MM.1S (cell line): ENCODE measurements around the gene PDIK1L.

ENCODE experiments used
- DNase-seq: peaks from one replicate; pipeline ENCODE4 v3.0.0-alpha.2; 2015
- H2AFZ ChIP-seq: fragments of 300-600 bp; sonication (generic); 2 replicates; pipeline ENCODE4 v1.6.0; 2016; ENCODE audit warnings: antibody characterized with exemption, low read length
- H3F3A ChIP-seq: fragments of 300-600 bp; sonication (generic); 2 replicates; pipeline ENCODE4 v1.6.1; 2016; ENCODE audit warnings: mild to moderate bottlenecking, antibody characterized with exemption, low read length, moderate library complexity, mixed read lengths; ENCODE audit not compliant: insufficient read depth
- H3K27ac ChIP-seq: fragments of 300-600 bp; sonication (generic); 2 replicates; pipeline ENCODE4 v1.5.1; 2016; ENCODE audit warnings: mild to moderate bottlenecking, low read length
- H3K27me3 ChIP-seq: fragments of 300-600 bp; sonication (generic); replicated peaks from 2 replicates; pipeline ENCODE4 v1.6.0; 2016; ENCODE audit warnings: low read length; ENCODE audit not compliant: insufficient read depth
- H3K36me3 ChIP-seq: fragments of 300-600 bp; sonication (generic); replicated peaks from 2 replicates; pipeline ENCODE4 v1.6.1; 2016; ENCODE audit warnings: mild to moderate bottlenecking, low read length, mixed read lengths; ENCODE audit not compliant: insufficient read depth
- H3K4me1 ChIP-seq: fragments of 300-600 bp; sonication (generic); 2 replicates; pipeline ENCODE4 v1.6.1; 2016; ENCODE audit warnings: low read length, mixed read lengths
- H3K4me2 ChIP-seq: fragments of 300-600 bp; sonication (generic); 2 replicates; pipeline ENCODE4 v1.6.0; 2016; ENCODE audit warnings: low read depth, low read length
- H3K4me3 ChIP-seq: fragments of 300-600 bp; sonication (generic); 2 replicates; pipeline ENCODE4 v1.5.1; 2016; ENCODE audit warnings: low read length, mixed read lengths
- H3K79me2 ChIP-seq: fragments of 300-600 bp; sonication (generic); 2 replicates; pipeline ENCODE4 v1.6.1; 2016; ENCODE audit warnings: mixed run types, low read length, mixed read lengths
- H3K9ac ChIP-seq: fragments of 300-600 bp; sonication (generic); 2 replicates; pipeline ENCODE4 v1.6.1; 2016; ENCODE audit warnings: low read length, mixed read lengths
- H3K9me2 ChIP-seq: fragments of 300-600 bp; sonication (generic); replicated peaks from 2 replicates; pipeline ENCODE4 v1.6.1; 2016; ENCODE audit warnings: mild to moderate bottlenecking, low read length, mixed read lengths; ENCODE audit not compliant: insufficient read depth
- H3K9me3 ChIP-seq: fragments of 300-600 bp; sonication (generic); replicated peaks from 2 replicates; pipeline ENCODE4 v1.6.1; 2016; ENCODE audit warnings: mild to moderate bottlenecking, low read length, mixed read lengths; ENCODE audit not compliant: insufficient read depth
- H4K20me1 ChIP-seq: fragments of 300-600 bp; sonication (generic); 2 replicates; pipeline ENCODE4 v1.6.1; 2016; ENCODE audit warnings: mild to moderate bottlenecking, low read length, moderate library complexity, mixed read lengths; ENCODE audit not compliant: insufficient read depth
- CTCF ChIP-seq: fragments of 300-600 bp; sonication (generic); IDR thresholded peaks from 2 replicates; pipeline ENCODE4 v1.5.1; 2016; ENCODE audit warnings: antibody characterized with exemption, low read length, mixed read lengths
- EZH2 ChIP-seq: fragments of 300-600 bp; sonication (generic); optimal IDR thresholded peaks from 2 replicates; pipeline ENCODE3; 2017; ENCODE audit warnings: low read depth, mild to moderate bottlenecking, antibody characterized with exemption, low read length, mixed read lengths
- EZH2phosphoT487 ChIP-seq: fragments of 300-600 bp; sonication (generic); IDR thresholded peaks from 2 replicates; pipeline ENCODE4 v1.6.1; 2018; ENCODE audit warnings: antibody characterized with exemption, low read length

Gene PDIK1L

GRCh38 chr1:26124418-26125331 is 13.1 kb downstream of the PDIK1L start:
- H3K36me3 ChIP-seq, result no peaks in the 10 kb centered on the region
- no peak overlapping the region for H2AFZ ChIP-seq
- peaks cover 26% of the 10 kb centered on the region for H3F3A ChIP-seq
- peaks cover 43% of the 10 kb centered on the region for H3K79me2 ChIP-seq
- H4K20me1 ChIP-seq, result no peaks in the 10 kb centered on the region
- TF ChIP-seq EZH2phosphoT487 (no peak), CTCF (no peak)
- DNase-seq, result no peak
- no peaks in the 10 kb centered on the region for H3K9me2 ChIP-seq
- H3K27ac ChIP-seq, result no peak overlapping the region
- no peaks in the 10 kb centered on the region for H3K9me3 ChIP-seq
- peak overlapping the region; percentile 10 for H3K4me2 ChIP-seq
- no peak overlapping the region for H3K9ac ChIP-seq
- peaks cover 31% of the 10 kb centered on the region for H3K4me1 ChIP-seq
- no peak overlapping the region; the same call in 1 of the 2 replicates for H3K4me3 ChIP-seq
- H3K27me3 ChIP-seq, result no peaks in the 10 kb centered on the region

- Histone ChIP-seq H4K20me1 (no peaks in the 10 kb centered on the region), H3K4me1 (peaks cover 28% of the 10 kb centered on the region), H3K9me2 (no peaks in the 10 kb centered on the region), H3K9ac (no peak overlapping the region), H3K79me2 (peaks cover 43% of the 10 kb centered on the region), H2AFZ (no peak overlapping the region), H3K4me3 (no peak overlapping the region), H3K4me2 (peak overlapping the region; percentile 72; the same call in 1 of the 2 replicates), H3K9me3 (no peaks in the 10 kb centered on the region), H3K27ac (peak overlapping the region; percentile 62; the same call in 1 of the 2 replicates), H3K36me3 (no peaks in the 10 kb centered on the region), H3F3A (peaks cover 19% of the 10 kb centered on the region), H3K27me3 (no peaks in the 10 kb centered on the region)
- TF ChIP-seq EZH2 (no peak), CTCF (no peak), EZH2phosphoT487 (no peak)
- DNase-seq, result no peak
Observed at GRCh38 chr1:26125382-26125781, 13.8 kb downstream of the PDIK1L start.

GRCh38 chr1:26125946-26126320 is 14.3 kb downstream of the PDIK1L start:
- TF ChIP-seq EZH2phosphoT487 (no peak), EZH2 (no peak), CTCF (no peak)
- H3K27me3 ChIP-seq, result no peaks in the 10 kb centered on the region
- peak overlapping the region; percentile 21; the same call in 1 of the 2 replicates for H3K9ac ChIP-seq
- no peaks in the 10 kb centered on the region for H3K36me3 ChIP-seq
- no peaks in the 10 kb centered on the region for H3K9me3 ChIP-seq
- H2AFZ ChIP-seq, result no peak overlapping the region
- no peaks in the 10 kb centered on the region for H3K9me2 ChIP-seq
- H3F3A ChIP-seq, result peaks cover 18% of the 10 kb centered on the region
- H3K27ac ChIP-seq, result peak overlapping the region; percentile 62; the same call in 1 of the 2 replicates
- peak overlapping the region; percentile 72 for H3K4me2 ChIP-seq
- DNase-seq, result no peak
- peaks cover 26% of the 10 kb centered on the region for H3K4me1 ChIP-seq
- H3K4me3 ChIP-seq, result peak overlapping the region; percentile 32; the same call in 1 of the 2 replicates
- H3K79me2 ChIP-seq, result peaks cover 41% of the 10 kb centered on the region
- no peaks in the 10 kb centered on the region for H4K20me1 ChIP-seq
